Muscle of arm (tissue), 14 donors: ENCODE measurements around the gene RANBP9. TPM values are rescaled to one million over a fixed set of nuclear protein-coding genes. Genes with fewer than 3 reads are reported as not detected.

Experiments
- DNase-seq: peaks from one replicate; pipeline ENCODE4 v3.0.0-alpha.2; 2013
- long read RNA-seq, 11 donors: transcript quantifications; one replicate each; lab custom pipeline, GENCODE V29; 2026
- polyA plus RNA-seq, 12 donors: library from polyadenylated mRNA; unstranded; fragments of 120-200 nt; gene quantifications; one replicate each; pipeline ENCODE4 v1.2.1, GENCODE V29; 2013; ENCODE audit not compliant: insufficient read length in 12 of 12

Gene RANBP9
- 10 to 100 TPM in 11 of 12 donors, not detected in 1; 17.7 to 53.9 (median 34.5) TPM for polyA plus RNA-seq
- long read RNA-seq, donor 1, partial matches to known transcripts, result 0 of 7 reads
- long read RNA-seq, donor 1, other reads (novel, unspliced or antisense), result 0 of 7 reads
- long read RNA-seq, donor 2, partial matches to known transcripts, result 0 of 2 reads
- long read RNA-seq, donor 2, other reads (novel, unspliced or antisense), result 0 of 2 reads
- long read RNA-seq, donor 3, partial matches to known transcripts, result 0 of 5 reads
- long read RNA-seq, donor 3, other reads (novel, unspliced or antisense), result 0 of 5 reads
- long read RNA-seq, donor 4, result 0 reads
- long read RNA-seq, donor 5, partial matches to known transcripts, result 5 of 9 reads
- long read RNA-seq, donor 5, other reads (novel, unspliced or antisense), result 0 of 9 reads
- long read RNA-seq, donor 6, partial matches to known transcripts, result 17 of 20 reads
- long read RNA-seq, donor 6, other reads (novel, unspliced or antisense), result 0 of 20 reads
- long read RNA-seq, donor 7, partial matches to known transcripts, result 0 of 2 reads
- long read RNA-seq, donor 7, other reads (novel, unspliced or antisense), result 0 of 2 reads
- long read RNA-seq, donor 8, partial matches to known transcripts, result 0 of 1 reads
- long read RNA-seq, donor 8, other reads (novel, unspliced or antisense), result 0 of 1 reads
- long read RNA-seq, donor 9, partial matches to known transcripts, result 0 of 2 reads
- long read RNA-seq, donor 9, other reads (novel, unspliced or antisense), result 0 of 2 reads
- long read RNA-seq, donor 10, partial matches to known transcripts, result 0 of 6 reads
- long read RNA-seq, donor 10, other reads (novel, unspliced or antisense), result 0 of 6 reads
- long read RNA-seq, donor 11, partial matches to known transcripts, result 0 of 2 reads
- long read RNA-seq, donor 11, other reads (novel, unspliced or antisense), result 0 of 2 reads

DNA sequence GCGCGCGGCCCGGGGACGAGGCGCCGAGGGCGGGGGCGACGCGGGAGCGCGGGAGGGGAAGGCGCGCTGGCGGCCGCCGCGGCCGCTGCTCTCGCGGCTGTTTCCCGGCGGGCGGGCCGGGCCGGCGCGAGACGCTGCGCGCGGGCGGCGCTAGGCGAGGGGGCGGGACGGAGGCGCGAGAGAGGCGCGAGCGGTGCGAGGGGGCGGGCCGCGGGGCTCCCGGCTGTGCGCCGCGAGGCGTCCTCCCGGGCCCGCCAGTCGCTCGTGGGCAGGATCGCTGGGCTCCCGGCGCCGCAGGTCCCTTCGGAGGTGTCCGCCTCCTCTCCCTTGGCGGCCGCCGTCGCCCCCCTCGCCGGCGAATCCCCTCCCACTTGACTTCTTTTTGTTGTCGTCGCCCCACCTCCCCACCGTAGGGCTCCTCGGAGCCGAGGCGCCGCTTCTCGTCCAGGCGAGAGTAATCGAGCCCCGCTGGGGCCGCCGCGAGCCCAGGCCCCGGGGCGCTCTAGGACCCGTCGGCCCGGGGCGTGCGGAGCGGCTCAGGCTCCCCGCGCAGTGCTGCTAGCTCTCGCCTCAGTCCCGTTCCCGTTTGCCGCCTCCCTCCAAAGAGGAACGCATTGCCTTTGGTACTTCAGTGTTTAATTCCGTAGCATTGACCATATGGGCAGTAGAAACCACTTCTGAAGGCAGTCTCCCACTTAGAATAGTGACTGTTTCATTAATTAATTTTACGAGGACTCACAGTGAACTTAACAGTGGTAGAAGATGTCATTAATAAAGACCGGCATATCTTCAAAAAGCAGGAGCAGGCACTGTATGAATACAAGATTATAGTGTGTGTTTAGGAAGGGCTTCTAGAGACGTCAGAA, at the start of gene RANBP9:
Gene RANBP9, minus strand, starts transcription at position 103 of the 866 bp plus-strand sequence. CDS start 330 bp downstream, outside the sequence.
- DNase-seq, result peak; percentile 87

GRCh38 chr6:13760307-13761304, 49.0 kb upstream of the RANBP9 start:
- peak; percentile 77 for DNase-seq

DNA sequence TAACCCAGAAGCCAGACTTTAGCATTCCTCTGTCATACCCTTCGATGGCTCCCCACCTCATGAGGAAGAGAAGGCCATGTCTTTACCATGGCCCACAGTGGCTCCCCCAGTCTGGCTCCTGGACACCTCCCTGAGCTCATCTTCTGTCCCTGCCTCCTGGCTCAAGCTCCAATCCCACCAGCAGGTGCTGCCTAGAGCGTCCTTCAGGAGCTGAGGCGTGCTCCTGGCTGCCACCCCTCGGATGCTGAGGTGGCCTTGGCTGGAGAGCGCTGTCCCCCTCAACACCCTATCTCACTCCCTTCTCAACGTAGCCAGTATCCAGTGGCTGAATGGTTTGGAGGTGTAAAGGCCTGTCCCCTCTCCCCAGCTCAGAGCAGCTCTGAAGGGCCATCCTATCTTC, 47.4 kb upstream of the RANBP9 start:
- DNase-seq, result no peak

- DNase-seq, result no peak
Observed at GRCh38 chr6:13754644-13755043, 43.0 kb upstream of the RANBP9 start.

- no peak for DNase-seq
Observed at GRCh38 chr6:13743736-13744127, 32.1 kb upstream of the RANBP9 start.

GRCh38 chr6:13742961-13743735, 31.5 kb upstream of the RANBP9 start:
- DNase-seq, result no peak

DNA sequence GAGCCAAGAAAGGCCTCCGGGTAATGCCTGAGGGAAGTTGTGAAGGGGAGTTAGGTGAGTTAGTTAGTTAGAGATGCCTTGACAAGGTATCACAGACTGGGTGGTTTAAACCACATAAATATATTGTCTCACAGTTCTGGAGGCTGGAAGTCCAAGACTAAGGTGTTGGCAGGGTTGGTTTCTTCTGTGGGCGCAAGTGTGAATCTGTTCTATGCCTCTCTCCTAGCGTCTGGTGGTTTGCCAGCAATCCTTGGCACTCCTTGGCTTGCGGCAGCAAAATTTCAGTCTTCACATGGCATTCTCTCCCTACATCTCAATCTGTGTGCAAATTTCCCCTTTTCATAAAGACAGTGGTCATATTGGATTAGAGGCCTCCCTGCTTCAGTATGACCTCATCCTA, 29.7 kb upstream of the RANBP9 start:
- no peak for DNase-seq

GRCh38 chr6:13735031-13735430, 23.4 kb upstream of the RANBP9 start:
- no peak for DNase-seq

DNA sequence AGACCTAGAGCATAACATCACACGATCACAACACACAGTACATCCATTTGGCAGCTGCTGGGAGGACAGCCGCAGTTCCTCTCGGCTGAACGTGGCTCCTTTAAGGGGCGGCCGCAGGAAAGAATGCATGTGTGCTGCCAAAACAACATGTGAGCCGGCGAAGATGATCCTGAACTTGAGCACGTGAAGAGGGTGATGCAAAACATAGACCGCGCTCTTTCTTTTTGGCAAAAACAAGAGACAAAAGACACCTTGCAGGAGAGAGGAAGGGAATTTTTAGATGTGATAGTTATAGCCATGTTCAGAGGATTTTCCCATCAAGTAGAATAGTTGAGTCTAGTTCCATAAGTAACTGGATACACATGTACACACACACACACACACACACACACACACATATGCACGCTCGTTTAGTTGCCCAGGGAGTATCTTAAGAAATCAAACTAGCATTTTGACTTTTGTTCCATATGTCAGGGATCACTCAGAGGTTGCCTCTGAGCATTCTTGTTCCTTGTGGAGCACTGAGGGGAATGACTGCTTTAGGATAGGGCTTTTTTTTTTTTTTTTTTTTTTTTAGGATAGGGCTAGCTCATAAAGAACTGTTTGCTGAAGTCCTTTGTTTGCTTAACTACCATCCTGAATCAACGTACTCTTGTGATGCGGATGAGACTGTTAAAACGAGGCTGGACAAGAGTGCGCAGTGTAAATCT, 21.7 kb upstream of the RANBP9 start:
- DNase-seq, result peak; percentile 85

GRCh38 chr6:13730704-13731103, 19.1 kb upstream of the RANBP9 start:
- no peak for DNase-seq

GRCh38 chr6:13729891-13730290, 18.3 kb upstream of the RANBP9 start:
- DNase-seq, result no peak

DNA sequence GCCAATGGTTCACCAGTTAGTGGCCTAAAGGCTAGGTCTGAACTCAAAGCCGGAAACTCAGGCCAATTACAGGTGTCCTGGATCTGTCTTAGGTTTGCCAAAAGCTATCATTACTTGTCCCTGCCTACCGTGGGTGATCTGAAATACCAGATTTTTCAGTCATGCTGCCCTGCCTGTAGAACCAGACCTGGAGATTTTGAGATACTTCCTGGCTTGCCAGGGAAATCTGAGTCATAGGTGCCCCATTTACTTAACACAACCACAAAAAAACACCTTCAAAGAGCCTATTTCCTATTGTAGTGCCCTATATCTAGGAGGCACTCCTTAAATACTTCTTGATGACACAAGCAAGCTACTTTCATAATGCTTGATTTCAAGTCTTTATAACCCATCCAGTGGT, 13.9 kb upstream of the RANBP9 start:
- no peak for DNase-seq

- DNase-seq, result no peak
Observed at GRCh38 chr6:13725052-13725451, 13.4 kb upstream of the RANBP9 start.

GRCh38 chr6:13724182-13724581, 12.5 kb upstream of the RANBP9 start:
- DNase-seq, result no peak

- DNase-seq, result no peak
Observed at GRCh38 chr6:13722880-13723279, 11.2 kb upstream of the RANBP9 start.

DNA sequence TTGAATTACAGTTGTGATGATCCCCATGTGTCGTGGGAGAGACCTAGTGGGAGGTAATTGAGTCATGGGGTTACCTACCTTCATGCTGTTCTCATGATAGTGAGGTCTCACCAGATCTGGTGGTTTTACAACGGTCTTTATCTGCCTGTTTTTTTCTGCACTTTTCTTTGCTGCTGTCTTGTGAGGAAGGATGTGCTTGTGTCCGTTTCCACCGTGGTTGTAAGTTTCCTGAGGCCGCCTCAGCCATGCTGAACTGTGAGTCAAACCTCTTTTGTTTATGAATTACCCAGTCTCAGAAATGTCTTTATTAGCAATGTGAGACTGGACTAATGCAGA, 6.5 kb upstream of the RANBP9 start:
- DNase-seq, result no peak

DNA sequence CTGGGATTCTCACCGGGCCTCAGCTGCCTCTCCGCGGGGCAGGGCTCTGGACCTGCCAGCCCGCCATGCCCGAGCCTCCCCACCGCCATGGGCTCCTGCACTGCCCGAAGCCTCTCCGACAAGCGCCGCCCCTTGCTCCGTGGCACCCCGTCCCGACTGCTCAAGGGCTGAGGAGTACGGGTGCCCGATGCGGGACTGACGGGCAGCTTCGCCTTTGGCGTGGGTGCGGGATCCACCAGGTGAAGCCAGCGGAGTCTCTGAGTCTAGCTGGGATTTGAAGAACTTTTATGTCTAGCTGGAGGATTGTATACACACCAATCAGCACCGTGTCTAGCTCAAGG, 5.3 kb upstream of the RANBP9 start:
- DNase-seq, result no peak

- no peak for DNase-seq
Observed at GRCh38 chr6:13716225-13716954, 4.8 kb upstream of the RANBP9 start.
